Hepatocyte (in vitro differentiated cells): ENCODE measurements around the gene SLBP.

Source experiments
- EZH2 ChIP-seq: fragments of 200-600 bp; sonication (generic); IDR thresholded peaks from 2 replicates; pipeline ENCODE4 v1.6.1; 2016; ENCODE audit warnings: antibody characterized with exemption, mild to moderate bottlenecking, borderline replicate concordance
- EZH2phosphoT487 ChIP-seq: fragments of 200-600 bp; sonication (generic); IDR thresholded peaks from one replicate; pipeline ENCODE4 v1.6.1; 2018; ENCODE audit warnings: antibody characterized with exemption, mild to moderate bottlenecking, low read depth, moderate library complexity; ENCODE audit not compliant: unreplicated experiment, severe bottlenecking
- TF ChIP-seq, protein P1 (sequence below): fragments of 200-600 bp; sonication (generic); IDR thresholded peaks from 2 replicates; pipeline ENCODE4 v1.5.1; 2016; ENCODE audit warnings: antibody characterized with exemption, mild to moderate bottlenecking; ENCODE audit not compliant: poor library complexity

DNA sequence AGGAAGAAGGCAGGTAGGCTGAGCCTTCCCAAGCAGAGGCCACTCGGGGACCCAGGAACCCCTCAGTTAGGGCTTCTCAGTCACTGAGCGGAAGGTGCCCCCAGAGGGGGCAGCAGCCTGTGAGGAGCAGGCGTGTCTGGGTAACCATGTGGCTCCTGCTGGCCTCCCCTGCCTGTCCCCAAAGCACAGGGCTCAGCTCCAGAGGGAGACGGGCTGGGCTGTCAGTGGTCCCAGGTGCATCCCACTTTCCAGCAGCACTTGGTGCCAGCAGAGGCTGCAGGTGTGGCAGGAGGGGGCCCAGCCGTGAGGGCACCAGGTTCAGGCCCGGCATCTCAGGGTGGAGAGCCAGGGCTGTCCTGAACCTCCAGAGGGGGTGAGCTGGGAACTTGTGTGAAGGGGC is 31.9 kb upstream of the SLBP start:
- TF ChIP-seq, protein P1, sequence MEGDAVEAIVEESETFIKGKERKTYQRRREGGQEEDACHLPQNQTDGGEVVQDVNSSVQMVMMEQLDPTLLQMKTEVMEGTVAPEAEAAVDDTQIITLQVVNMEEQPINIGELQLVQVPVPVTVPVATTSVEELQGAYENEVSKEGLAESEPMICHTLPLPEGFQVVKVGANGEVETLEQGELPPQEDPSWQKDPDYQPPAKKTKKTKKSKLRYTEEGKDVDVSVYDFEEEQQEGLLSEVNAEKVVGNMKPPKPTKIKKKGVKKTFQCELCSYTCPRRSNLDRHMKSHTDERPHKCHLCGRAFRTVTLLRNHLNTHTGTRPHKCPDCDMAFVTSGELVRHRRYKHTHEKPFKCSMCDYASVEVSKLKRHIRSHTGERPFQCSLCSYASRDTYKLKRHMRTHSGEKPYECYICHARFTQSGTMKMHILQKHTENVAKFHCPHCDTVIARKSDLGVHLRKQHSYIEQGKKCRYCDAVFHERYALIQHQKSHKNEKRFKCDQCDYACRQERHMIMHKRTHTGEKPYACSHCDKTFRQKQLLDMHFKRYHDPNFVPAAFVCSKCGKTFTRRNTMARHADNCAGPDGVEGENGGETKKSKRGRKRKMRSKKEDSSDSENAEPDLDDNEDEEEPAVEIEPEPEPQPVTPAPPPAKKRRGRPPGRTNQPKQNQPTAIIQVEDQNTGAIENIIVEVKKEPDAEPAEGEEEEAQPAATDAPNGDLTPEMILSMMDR: no peak
- TF ChIP-seq EZH2phosphoT487 (no peak), EZH2 (no peak)
